HepG2 (cell line): Measurements from ENCODE around the gene PSMB2. TPM values are rescaled to one million over a fixed set of nuclear protein-coding genes. Genes with fewer than 3 reads are reported as not detected.

Source experiments
- AKNA ChIP-seq: sonication (generic); formaldehyde crosslinking; IDR thresholded peaks from 2 replicates; pipeline ENCODE4 v1.4.0; 2020; ENCODE audit warnings: missing genetic modification reagents, borderline replicate concordance
- BRF2 ChIP-seq: sonication (generic); formaldehyde crosslinking; IDR thresholded peaks from 2 replicates; pipeline ENCODE4 v1.8.1; 2022; ENCODE audit warnings: mild to moderate bottlenecking, missing genetic modification reagents
- HNF4A ChIP-seq: sonication (generic); formaldehyde crosslinking; IDR thresholded peaks from 2 replicates; pipeline ENCODE4 v1.4.0; 2020; ENCODE audit warnings: missing genetic modification reagents
- POLR2G ChIP-seq: fragments of 200-400 bp; formaldehyde crosslinking; IDR thresholded peaks from 2 replicates; pipeline ENCODE4 v1.6.1; 2018; ENCODE audit warnings: mild to moderate bottlenecking, low read depth, low read length, moderate library complexity
- RFXAP ChIP-seq: sonication (generic); formaldehyde crosslinking; IDR thresholded peaks from 2 replicates; pipeline ENCODE4 v1.4.0; 2020; ENCODE audit warnings: missing genetic modification reagents, borderline replicate concordance
- STAG1 ChIP-seq: sonication (generic); formaldehyde crosslinking; IDR thresholded peaks from 2 replicates; pipeline ENCODE4 v1.4.0; 2020; ENCODE audit warnings: missing genetic modification reagents
- TCF7 ChIP-seq: sonication (generic); IDR thresholded peaks from 2 replicates; pipeline ENCODE4 v1.6.1; 2016; ENCODE audit warnings: antibody characterized with exemption, low read depth
- ZNF232 ChIP-seq: sonication (generic); formaldehyde crosslinking; IDR thresholded peaks from 2 replicates; pipeline ENCODE4 v1.4.0; 2020; ENCODE audit warnings: missing genetic modification reagents, borderline replicate concordance
- ZNF678 ChIP-seq: sonication (generic); formaldehyde crosslinking; IDR thresholded peaks from 2 replicates; pipeline ENCODE4 v1.4.0; 2020; ENCODE audit warnings: mild to moderate bottlenecking, missing genetic modification reagents
- ZNF790 ChIP-seq: sonication (generic); formaldehyde crosslinking; IDR thresholded peaks from 2 replicates; pipeline ENCODE4 v1.8.0; 2022; ENCODE audit warnings: missing genetic modification reagents, mild to moderate bottlenecking, borderline replicate concordance
- polyA plus RNA-seq, 8 experiments: library from polyadenylated mRNA; depleted of rRNA in 3 of 8; stranded (reverse) in 7 of 8; unstranded in 1 of 8; fragments of >200 nt; fragmentation: Illumina TruSeq in 4 of 8; extraction: Trizol in 4 of 8; gene quantifications; 2 replicates each; pipeline versions ENCODE4 v1.2.1 to v1.2.3, GENCODE V29; 2011 to 2016; ENCODE audit warnings: low read depth in 4 of 8, missing spikeins in 1 of 8, mixed read lengths in 1 of 8; ENCODE audit not compliant: insufficient read depth in 1 of 8
- total RNA-seq, 5 experiments: library from RNA; depleted of rRNA; stranded (reverse); fragments of >200 nt; fragmentation: Illumina TruSeq; extraction: Trizol; gene quantifications; 2 replicates each; pipeline ENCODE4 v1.2.3, GENCODE V29; 2016; ENCODE audit warnings: low read depth in 1 of 5
- TF ChIP-seq, protein P1 (sequence below): sonication (generic); formaldehyde crosslinking; IDR thresholded peaks from 2 replicates; pipeline ENCODE4 v1.8.0; 2022; ENCODE audit warnings: missing genetic modification reagents, mild to moderate bottlenecking, borderline replicate concordance
- TF ChIP-seq, protein P2 (sequence below): sonication (generic); formaldehyde crosslinking; conservative IDR thresholded peaks from 2 replicates; pipeline ENCODE4 v1.4.0; 2020; ENCODE audit warnings: mild to moderate bottlenecking, missing genetic modification reagents, moderate library complexity
- TF ChIP-seq, protein P3 (sequence below): fragments of 450-650 bp; IDR thresholded peaks from 2 replicates; pipeline ENCODE4 v1.6.1; 2016
- TF ChIP-seq, protein P4 (sequence below): IDR thresholded peaks from 2 replicates; pipeline ENCODE4 v1.6.1; 2018; ENCODE audit warnings: missing genetic modification reagents

The PSMB2 gene
- total and polyA plus RNA-seq, 2 of the 13 experiments (the other 11 are each of a cell fraction or from before 2014, with no cell fraction given): 60.6 to 62.2 TPM

DNA sequence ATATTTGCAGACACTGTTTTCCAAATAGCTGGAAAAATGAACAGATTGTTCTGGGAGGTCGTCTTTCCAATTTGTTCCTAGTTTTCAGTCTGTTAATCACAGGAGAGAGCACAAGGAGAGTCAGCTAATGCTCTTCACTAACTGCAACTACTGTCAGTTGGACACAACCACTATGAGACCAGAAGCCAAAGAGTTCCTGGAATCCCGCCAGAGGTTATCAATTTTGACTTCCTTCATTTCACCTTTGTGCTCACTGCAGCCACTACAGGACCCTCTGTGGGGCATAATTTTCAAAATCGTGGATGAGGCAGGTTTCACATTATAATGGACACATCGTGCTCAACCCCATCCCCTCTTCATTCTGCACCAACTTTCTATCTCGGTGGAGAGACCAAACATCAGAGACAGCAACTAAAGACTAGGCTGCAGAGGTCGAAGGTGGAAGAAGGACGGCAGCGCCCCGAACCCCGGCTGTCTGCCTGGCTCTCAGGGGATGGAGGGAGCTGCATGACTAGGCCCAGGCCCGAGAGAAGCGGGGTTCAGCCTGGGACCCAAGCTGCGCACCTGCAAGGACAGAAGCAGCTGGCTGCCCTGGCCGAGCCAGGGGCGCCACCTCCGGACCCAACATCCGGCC lies 84.7 kb downstream of the PSMB2 start (continued):
- TF ChIP-seq, protein P1, sequence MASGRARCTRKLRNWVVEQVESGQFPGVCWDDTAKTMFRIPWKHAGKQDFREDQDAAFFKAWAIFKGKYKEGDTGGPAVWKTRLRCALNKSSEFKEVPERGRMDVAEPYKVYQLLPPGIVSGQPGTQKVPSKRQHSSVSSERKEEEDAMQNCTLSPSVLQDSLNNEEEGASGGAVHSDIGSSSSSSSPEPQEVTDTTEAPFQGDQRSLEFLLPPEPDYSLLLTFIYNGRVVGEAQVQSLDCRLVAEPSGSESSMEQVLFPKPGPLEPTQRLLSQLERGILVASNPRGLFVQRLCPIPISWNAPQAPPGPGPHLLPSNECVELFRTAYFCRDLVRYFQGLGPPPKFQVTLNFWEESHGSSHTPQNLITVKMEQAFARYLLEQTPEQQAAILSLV (CRISPR knock-in tag): no peak
- TF ChIP-seq STAG1 (CRISPR knock-in tag): peak; percentile 16; the same call in 1 of the 2 replicates
- TF ChIP-seq, protein P2, sequence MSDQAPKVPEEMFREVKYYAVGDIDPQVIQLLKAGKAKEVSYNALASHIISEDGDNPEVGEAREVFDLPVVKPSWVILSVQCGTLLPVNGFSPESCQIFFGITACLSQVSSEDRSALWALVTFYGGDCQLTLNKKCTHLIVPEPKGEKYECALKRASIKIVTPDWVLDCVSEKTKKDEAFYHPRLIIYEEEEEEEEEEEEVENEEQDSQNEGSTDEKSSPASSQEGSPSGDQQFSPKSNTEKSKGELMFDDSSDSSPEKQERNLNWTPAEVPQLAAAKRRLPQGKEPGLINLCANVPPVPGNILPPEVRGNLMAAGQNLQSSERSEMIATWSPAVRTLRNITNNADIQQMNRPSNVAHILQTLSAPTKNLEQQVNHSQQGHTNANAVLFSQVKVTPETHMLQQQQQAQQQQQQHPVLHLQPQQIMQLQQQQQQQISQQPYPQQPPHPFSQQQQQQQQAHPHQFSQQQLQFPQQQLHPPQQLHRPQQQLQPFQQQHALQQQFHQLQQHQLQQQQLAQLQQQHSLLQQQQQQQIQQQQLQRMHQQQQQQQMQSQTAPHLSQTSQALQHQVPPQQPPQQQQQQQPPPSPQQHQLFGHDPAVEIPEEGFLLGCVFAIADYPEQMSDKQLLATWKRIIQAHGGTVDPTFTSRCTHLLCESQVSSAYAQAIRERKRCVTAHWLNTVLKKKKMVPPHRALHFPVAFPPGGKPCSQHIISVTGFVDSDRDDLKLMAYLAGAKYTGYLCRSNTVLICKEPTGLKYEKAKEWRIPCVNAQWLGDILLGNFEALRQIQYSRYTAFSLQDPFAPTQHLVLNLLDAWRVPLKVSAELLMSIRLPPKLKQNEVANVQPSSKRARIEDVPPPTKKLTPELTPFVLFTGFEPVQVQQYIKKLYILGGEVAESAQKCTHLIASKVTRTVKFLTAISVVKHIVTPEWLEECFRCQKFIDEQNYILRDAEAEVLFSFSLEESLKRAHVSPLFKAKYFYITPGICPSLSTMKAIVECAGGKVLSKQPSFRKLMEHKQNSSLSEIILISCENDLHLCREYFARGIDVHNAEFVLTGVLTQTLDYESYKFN (CRISPR knock-in tag): 0 out of 2 replicates have a peak, but pooled peaks have one; percentile 5
- TF ChIP-seq ZNF790 (CRISPR knock-in tag): 0 out of 2 replicates have a peak, but pooled peaks have one; percentile 7
- no peak for TF ChIP-seq TCF7
- 0 out of 2 replicates have a peak, but pooled peaks have one; percentile 46 for TF ChIP-seq ZNF232 (CRISPR knock-in tag)
- TF ChIP-seq, protein P3, sequence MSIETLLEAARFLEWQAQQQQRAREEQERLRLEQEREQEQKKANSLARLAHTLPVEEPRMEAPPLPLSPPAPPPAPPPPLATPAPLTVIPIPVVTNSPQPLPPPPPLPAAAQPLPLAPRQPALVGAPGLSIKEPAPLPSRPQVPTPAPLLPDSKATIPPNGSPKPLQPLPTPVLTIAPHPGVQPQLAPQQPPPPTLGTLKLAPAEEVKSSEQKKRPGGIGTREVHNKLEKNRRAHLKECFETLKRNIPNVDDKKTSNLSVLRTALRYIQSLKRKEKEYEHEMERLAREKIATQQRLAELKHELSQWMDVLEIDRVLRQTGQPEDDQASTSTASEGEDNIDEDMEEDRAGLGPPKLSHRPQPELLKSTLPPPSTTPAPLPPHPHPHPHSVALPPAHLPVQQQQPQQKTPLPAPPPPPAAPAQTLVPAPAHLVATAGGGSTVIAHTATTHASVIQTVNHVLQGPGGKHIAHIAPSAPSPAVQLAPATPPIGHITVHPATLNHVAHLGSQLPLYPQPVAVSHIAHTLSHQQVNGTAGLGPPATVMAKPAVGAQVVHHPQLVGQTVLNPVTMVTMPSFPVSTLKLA: no peak
- TF ChIP-seq, protein P4, sequence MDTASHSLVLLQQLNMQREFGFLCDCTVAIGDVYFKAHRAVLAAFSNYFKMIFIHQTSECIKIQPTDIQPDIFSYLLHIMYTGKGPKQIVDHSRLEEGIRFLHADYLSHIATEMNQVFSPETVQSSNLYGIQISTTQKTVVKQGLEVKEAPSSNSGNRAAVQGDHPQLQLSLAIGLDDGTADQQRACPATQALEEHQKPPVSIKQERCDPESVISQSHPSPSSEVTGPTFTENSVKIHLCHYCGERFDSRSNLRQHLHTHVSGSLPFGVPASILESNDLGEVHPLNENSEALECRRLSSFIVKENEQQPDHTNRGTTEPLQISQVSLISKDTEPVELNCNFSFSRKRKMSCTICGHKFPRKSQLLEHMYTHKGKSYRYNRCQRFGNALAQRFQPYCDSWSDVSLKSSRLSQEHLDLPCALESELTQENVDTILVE: no peak
- no peak for TF ChIP-seq AKNA (CRISPR knock-in tag)
- no peak for TF ChIP-seq HNF4A (CRISPR knock-in tag)
- peak; percentile 49 for TF ChIP-seq POLR2G
- peak; percentile 58; the same call in 1 of the 2 replicates for TF ChIP-seq RFXAP (CRISPR knock-in tag)
- TF ChIP-seq ZNF678 (CRISPR knock-in tag): no peak
- TF ChIP-seq BRF2 (CRISPR knock-in tag): no peak
- TF ChIP-seq, all 625 proteins: peak for 30
